HG02884 (cell line): ENCODE data around the gene POLR3A.
"Not testable (repeated sequence)": the region's sequence is repeated elsewhere in the genome, so short reads cannot be mapped to it uniquely, and the experiment has no call there.

Experiments
- ATAC-seq: cut with Tn5 transposase; IDR thresholded peaks from one replicate; pipeline ENCODE4 v1.9.1; 2021; ENCODE audit warnings: mild to moderate bottlenecking, moderate library complexity; ENCODE audit not compliant: unreplicated experiment

Gene POLR3A

DNA sequence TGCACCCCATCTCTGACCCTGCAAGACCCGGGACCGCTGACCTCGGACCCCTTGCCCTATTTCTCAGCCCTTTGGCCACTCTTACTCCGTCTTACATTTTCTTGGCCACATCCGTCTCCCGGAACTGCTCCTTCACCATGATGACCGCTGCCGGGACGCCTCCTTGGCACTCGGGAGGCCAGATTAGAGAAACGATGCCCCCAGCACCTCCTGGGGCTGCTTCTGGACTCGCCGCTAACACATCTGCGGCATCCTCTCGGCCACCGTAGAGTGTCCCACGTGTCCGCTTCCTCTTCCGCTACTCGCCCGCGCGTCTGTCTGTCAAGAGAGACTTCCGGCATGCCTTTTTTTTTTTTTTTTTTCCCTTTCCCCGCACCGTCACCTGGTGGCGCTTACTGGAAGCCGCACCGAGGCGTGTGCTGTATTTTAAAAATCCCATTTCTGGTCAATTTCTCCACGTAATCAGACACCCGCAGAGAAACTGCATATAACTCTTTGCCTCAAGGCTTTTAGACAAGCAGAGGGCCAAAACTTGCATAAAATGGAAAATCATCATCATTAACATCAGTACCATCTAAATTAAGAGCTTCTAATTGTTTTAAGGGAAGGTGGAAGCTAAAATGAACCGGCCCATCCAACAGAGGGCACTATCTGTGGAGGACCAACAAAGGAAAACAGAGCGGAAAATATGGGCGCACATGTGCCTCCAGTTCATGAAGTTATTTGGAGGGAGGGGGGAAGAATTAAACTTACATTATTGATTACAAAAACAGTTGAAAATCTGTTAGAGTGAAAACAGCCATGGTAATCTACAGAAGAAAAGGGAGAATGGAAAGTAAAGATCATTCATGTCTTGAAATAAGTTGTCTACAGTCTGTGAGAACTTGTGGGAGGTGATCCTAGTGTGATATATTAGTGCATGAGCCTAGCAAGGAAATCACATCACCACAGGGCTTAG lies at the start of gene POLR3A:
POLR3A (minus strand) TSS at position 247 of the 958 bp plus-strand sequence; CDS start at position 139, 108 bp downstream.
- ATAC-seq: peak; percentile 66

DNA sequence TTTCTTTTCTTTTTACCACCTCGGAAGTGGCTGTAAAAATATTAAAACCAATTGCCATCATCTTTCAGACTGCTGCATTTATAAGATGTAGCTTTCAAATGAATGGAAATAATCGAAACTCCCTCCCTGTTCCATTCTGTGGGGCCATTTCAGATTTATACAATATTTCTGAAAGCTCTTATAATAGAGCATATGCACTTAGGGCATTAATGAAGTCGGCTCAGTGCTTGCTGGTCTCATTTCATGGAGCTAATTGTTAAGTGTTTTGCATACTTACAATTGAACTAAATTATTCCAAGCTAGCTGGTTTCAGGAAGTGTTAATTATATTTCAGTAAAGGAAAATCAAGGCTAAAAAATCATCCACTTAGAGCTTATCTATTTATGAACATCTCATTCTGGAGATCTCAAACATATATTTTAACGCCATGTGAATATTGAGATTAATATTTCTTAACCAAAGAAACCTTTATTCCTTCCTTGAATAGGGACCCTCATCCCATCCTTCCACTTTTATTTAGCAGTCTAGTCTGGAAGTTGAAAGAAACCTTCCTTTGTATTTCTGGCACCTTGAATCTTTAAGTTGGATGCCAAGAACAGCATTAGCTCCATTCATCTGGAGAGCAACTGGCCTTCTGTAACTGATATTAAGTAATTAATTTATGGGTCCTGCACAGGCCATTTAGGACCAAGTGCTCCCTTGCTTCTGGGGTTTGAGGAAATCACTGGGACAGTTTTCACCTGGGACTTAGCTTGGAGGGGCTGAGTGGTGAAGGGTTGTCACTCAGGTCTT lies 49.4 kb upstream of the POLR3A start:
- ATAC-seq: no peak

DNA sequence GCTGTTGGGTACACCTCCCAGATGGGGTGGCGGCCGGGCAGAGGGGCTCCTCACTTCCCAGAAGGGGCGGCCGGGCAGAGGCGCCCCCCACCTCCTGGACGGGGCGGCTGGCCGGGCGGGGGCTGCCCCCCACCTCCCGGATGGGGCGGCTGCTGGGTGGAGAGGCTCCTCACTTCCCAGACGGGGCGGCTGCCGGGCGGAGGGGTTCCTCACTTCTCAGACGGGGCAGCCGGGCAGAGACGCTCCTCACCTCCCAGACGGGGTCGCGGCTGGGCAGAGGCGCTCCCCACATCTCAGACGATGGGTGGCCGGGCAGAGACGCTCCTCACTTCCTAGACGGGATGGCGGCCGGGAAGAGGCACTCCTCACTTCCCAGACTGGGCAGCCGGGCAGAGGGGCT lies 46.5 kb upstream of the POLR3A start:
- not testable (repeated sequence) for ATAC-seq

DNA sequence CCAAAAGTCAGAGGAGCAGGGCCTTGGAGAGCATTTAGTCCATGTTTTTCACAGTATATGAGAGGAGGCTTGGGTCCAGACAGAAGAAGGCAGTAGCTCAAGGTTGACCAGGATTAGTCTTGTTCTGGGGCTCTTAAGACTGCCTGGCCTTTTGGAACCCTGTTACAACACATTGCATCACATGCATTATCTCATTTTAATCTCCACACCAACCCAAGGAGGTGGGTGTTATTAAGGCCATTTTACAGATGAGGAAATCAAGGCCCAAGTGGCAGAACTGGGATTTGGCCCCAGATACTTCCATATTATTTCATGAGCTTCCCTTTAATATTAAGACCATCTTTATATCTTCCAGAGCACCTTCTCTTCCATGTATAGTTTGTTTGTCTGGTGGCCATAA lies 43.2 kb upstream of the POLR3A start:
- no peak for ATAC-seq

DNA sequence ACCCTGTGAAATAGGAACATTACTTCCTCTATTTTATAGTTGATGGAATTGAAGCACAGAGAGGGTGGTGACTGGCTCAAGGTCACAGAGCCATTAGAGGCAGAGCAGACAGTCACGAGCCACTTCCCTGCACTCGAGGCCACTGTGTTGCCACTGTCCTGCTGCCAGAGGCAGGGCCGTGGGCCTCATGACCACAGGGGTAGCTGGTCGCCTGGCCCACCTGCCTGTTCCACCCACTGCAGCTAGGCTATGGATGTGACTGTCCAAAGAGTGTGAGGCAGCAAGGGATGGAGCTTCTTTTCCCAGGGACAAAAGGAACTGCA lies 42.5 kb upstream of the POLR3A start:
- no peak for ATAC-seq

DNA sequence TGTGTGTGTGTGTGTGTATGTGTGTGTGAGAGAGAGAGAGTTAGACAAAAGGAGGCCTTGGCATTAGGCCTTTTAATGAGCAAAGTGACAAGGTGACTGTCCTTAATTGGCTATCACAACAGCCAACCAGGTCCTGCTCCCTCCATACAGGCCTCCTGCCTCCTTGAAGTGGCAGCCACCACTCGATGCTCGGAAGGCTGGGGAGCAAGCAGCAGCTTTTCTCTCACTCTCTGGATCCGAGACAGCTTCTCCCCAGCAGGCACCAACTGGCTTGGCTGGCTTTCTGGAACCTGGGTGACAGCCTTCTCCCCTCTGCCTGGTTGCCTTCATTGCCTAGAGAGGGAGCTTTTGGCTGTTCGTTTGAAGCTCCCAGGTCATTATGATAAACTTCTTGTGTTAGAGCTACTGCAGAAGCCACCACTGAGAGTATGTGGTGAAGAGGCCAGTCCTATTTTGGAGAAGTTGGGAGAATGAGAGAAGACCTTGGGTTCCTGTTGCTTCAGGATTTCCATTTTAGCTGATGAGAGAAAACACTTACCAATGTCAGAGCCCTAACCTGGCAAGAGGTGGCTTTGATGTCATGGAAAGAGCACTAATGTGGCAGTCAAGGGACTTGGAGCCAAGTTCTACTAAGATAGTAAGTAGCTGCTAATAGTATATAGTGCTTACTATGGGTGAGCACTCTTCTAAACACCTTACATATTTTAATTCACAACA lies 42.0 kb upstream of the POLR3A start:
- ATAC-seq: no peak

DNA sequence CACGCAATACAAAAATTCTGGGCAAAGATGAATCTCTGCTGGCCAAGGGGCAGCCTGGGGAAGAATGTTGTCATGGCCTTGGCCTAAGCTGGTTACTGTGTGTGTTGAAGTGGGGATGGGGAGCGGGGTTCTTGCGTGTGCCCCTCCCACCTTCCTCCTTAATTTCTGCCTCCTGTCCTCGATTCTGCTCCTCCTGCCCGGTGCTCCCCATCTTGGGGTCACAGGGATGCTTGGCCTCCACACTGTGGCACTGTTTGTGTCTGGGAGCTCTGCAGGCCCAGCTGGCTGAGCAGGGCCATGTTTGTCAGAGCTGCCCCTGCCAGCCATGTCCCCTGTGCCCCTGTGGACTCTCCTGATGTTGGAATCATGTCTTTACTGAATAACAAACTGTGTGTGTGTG lies 41.4 kb upstream of the POLR3A start:
- no peak for ATAC-seq

DNA sequence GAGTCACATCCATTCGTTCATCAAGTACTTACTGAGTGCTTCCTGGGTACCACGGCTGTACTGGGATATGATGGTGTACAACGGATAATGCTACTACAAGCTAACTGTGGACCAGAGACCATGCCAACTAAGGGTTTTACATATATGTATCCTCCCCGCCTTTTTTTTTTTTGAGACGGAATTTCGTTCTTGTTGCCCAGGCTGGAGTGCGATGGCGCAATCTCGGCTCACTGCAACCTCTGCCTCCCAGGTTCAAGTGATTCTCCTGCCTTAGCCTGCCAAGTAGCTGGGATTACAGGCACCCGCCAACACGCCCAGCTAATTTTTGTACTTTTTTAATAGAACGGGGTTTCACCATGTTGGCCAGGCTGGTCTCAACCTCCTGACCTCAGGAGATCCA lies 40.7 kb upstream of the POLR3A start:
- not testable (repeated sequence) for ATAC-seq

DNA sequence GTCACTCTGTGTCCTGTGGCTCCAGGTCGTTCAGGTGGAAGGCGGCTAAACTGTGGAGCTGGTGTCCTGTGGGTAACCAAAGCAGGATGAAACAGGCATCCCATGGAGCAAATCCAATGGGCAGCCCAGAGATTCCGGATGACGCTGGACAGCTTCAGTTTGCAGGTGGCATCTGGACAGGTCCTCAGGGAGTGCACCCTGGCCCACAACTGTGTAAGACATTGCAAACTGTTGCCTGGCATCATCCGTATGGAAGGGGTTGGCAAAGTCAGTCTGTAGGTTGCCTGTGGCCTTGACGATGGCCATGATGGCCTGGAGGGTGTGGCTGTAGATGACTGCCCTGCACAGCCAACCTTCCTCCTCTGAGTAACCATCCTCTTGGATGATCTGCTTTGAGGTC lies 39.8 kb upstream of the POLR3A start:
- ATAC-seq: no peak

DNA sequence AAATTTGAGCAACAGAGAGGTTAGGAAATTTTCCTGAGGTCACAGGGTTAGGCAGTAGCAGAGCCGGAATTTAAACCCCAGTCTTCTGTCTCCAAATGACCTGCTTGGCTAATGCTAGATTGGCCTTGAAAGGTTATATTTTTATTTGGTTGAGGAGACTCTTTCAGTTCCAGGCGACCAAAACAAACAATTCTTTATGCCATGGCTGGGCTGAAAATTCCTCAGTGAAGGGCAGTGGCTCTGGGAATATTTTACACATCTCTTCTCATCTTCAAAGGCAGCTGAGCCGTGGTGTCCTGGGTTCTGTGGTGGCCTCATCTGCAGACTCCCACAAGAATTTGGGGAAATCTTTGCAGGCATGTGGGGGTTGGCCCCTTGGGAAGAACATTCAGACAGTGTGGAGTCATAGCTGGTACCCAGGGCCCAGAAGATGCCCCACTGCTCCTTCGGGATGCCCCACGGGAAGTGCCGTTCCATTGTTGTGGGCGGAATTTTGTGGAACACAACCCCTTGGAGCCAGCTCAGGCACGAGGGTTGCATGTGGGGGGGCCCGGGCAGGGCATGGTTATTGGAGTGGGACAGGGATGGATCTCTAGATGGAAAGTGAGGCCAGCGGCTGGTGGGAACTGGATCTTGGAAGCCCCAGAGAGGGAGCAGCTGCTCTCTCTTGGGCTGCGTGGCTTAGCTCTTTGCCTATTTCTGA lies 37.6 kb upstream of the POLR3A start:
- ATAC-seq: no peak

DNA sequence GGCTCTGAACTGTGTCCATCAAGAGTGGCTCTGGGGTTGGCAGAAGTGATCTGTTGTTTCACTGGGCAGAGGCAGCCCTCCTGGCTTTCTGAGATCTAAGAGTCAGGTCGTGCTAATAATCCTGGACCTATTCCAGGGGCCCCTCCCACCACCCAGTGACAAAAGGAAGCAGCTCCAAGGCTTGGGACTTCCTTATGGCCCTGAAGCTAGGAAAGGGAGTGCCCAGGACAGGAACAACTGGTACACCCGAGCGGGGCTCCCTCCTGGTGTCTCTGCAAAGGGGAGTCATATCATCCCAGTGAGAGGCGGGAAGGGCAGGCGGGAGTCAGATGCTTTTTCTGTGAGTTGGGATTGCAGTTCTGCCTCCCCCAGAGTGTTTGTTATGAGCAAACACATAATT lies 36.7 kb upstream of the POLR3A start:
- no peak for ATAC-seq

DNA sequence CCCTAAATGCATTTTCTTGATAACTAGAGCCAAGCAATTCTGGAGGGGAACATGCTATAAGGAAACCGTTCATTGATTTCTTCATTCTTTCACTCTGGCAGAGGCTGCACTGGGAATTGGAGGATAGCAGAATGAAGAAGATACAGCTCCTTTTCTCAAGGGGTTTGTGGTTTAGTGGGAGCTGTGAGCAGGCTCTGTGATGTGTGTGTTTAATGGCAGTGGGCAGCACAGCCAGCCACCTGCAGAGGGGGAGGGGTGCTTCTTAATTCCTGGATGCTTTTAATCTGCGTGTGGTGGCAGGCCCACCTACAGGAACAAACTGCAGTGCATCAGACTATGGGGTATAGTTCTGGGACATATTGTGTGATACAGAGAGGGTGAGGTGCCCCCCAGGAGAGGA lies 36.3 kb upstream of the POLR3A start:
- ATAC-seq: no peak

DNA sequence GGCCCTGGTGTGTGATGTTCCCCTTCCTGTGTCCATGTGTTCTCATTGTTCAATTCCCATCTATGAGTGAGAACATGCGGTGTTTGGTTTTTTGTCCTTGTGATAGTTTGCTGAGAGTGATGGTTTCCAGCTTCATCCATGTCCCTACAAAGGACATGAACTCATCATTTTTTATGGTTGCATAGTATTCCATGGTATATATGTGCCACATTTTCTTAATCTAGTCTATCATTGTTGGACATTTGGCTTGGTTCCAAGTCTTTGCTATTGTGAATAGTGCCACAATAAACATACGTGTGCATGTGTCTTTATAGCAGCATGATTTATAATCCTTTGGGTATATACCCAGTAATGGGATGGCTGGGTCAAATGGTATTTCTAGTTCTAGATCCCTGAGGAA lies 35.6 kb upstream of the POLR3A start:
- ATAC-seq: not testable (repeated sequence)

DNA sequence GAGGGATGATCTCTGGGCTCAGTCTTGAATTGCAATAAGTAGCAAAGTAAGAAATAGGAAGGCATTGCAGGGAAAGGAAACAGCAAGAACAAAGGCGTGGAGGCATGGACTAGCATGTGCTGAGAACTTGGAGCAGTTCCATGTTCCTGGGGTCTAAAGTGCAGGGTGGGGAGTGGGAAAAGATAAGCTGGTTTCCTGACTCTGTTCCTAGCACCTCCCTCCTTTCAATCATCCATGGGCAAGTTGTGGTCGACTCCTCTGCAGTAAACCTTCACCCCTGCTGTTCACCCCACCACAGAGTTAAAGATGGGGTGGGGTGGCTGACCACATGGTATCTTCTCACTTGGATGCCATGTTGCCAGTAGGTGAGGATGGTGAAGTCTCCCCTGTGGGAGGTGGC lies 33.9 kb upstream of the POLR3A start:
- no peak for ATAC-seq

DNA sequence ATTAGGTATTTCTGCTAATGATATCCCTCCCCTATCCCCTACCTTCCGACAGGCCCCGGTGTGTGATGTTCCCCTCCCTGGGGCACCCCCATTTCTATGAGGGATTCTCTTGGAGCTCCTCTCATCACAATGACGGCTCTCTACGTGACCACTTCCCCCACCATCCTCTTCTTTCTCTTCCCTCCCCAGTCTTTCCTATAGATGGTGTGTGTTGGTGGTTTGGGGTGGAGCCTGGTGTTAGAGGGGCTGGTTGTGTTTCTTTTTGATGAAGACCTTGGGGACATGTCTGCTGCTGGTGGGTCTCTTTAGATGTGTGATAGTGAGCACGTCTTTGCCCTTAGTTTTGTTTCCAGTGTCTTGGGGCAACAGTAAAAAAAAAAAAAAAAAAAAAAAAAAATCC lies 33.0 kb upstream of the POLR3A start:
- ATAC-seq: no peak

DNA sequence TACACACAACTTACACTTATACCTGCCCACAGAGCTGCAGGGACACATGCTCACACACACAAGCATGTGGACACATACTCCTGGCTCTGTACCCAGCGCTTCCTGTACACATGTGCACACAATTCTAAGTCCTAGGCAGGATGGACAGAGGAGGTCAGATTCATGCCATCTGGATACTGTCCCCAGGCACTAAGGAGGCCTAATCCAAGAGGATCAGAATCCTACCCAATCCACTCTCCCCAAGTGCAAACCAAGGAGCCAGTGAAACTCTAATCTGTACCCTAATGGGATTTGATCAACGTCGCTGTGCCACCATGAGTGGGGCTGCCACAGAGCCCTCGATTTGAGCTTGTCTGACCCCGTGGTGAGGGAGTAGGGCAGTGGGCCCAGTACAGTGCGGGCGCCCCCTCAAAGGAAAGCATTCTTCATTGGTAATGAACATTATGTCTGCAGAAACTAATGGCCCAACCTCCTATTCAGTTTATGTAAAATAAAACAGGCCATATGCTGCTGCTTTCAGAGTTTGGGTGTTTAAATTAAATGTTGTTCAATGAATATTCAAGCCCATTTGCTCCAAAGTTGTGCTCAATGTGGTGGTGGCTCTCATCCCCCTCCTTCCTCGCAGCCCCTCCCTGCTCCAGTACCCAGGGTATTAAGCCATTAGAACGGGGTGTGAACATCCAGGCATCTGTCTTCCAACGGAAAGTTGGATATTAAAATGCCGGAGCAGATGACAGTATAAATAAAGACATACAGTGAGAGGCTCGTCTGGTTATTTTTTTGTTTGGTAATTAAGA lies 30.8 kb upstream of the POLR3A start:
- no peak for ATAC-seq

DNA sequence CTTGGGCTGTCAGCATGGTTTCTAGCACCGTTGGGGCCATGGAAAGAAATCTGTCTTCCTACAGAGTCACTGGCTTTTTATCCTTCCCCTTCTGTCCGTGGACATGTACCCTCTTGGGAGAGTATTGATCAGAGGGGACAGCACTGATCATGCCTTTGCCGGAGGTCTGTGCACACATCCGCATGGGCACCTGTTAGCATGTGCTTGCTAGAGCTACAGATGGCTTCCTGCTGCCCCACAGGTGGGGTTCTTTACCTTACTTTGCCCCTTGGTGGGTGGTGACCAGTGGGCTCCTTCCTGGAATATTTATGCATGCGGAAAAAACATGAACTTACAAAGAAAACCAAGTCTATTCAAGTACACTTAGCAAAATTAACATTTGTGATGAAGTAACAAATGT lies 29.2 kb upstream of the POLR3A start:
- no peak for ATAC-seq

DNA sequence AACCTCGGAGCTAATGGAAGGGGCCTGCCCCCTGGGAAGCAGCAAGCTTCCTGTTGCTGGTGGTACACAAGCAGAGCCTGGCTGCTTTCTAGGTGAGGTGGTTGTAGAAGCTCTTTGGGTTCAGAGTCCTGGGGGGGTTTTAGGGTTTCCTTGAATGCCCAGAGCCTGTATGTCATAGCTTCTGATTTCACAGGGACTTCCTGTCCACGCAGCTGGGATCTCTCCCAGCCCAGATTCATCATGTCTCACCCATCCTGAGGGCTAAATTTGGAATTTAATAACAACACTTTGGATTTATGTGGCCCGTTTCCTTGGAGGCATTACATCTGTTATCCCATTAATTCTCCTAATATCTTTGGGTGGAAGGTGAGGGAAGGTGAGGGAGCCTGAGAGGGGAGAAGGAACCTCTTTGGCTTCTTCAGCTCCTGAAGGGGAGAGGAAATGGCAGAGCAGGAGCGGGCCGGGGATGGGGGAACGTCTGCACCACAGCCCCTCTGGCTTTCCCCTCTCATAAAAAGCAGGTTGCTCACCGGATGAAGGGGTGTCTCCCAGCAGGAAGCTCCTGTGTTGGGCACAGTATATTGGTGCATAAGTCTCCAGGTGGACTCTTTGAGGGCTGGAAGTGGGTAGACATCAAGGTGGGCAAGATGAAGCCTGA lies 24.0 kb upstream of the POLR3A start:
- ATAC-seq: no peak

DNA sequence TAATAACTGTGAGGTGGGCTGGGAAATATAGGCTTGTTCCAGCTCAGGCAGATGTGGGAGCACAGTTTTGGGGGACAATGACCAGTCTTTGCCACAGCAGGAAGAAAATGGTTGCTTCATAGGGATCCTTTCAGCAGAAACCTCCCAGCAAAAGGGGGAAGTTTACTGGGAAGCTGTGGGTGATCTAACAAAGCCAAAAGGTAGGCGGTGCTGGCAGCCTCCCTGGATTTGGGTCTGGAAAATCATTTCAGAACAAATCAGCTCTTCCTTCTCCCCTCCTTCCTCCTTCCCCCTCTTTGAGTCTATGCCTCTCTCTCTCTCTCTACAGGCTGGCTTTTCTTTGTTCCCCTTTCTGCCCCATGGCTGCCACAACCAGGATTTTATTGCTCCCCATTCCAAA lies 20.5 kb upstream of the POLR3A start:
- no peak for ATAC-seq
